IPS DF 19.7 (cell line): ENCODE data around the gene DEPDC5.

ENCODE experiments used
- DNase-seq: peaks from one replicate; pipeline ENCODE4 v3.0.0-alpha.2; 2013; ENCODE audit warnings: low read depth, low spot score

Gene DEPDC5

DNA sequence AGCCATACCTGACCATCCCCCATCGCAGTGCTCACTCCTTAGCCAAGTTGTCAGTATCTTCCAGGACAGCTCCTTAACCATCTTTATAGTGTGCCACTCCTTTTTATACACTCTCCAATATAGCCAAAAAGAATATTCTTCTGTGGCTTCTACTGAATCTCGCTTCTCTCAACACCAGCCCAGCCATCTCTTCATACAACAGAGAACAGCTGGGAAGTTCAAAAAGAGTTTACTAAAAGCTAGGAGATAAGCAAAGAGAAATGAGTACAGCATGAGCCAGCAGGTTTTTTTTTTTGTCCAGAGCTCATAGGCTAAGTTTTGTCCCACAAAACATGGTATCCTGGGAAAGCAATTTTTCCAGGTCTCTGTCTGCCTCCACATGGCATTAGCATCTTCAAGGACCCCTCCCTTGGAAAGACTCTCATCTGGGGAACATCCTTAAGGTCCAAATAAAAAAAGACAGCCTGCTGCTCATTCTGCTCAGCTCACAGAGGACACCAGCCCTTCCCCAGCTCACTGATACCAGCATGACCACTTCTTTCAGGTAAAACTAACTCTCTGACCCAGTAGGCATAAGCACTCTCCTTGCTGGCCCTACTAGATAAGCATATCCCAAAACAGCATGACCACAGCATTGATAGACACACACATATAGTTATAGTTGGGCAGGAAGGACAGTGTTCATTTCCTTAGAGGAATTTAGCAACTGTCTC lies 141.7 kb downstream of the DEPDC5 start:
- no peak for DNase-seq

DNA sequence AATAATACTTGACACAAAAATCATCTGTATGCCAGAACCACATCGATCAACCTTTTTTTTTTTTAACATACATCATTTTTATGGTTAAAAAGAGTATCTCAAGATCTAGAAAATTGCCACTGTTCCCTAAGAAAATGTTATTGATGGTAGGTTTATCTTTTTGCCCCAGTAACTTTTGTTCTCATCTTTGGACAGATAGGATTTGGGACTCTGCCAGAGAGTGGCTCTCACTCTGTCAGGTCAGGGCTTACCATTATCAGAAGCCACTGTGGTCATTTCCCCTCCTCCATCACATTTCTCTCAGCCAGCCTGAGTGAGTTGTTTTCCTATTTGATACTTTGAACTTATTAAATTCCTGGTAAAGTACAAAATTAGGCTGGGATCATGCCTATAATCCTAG lies 142.7 kb downstream of the DEPDC5 start:
- DNase-seq, result no peak

DNA sequence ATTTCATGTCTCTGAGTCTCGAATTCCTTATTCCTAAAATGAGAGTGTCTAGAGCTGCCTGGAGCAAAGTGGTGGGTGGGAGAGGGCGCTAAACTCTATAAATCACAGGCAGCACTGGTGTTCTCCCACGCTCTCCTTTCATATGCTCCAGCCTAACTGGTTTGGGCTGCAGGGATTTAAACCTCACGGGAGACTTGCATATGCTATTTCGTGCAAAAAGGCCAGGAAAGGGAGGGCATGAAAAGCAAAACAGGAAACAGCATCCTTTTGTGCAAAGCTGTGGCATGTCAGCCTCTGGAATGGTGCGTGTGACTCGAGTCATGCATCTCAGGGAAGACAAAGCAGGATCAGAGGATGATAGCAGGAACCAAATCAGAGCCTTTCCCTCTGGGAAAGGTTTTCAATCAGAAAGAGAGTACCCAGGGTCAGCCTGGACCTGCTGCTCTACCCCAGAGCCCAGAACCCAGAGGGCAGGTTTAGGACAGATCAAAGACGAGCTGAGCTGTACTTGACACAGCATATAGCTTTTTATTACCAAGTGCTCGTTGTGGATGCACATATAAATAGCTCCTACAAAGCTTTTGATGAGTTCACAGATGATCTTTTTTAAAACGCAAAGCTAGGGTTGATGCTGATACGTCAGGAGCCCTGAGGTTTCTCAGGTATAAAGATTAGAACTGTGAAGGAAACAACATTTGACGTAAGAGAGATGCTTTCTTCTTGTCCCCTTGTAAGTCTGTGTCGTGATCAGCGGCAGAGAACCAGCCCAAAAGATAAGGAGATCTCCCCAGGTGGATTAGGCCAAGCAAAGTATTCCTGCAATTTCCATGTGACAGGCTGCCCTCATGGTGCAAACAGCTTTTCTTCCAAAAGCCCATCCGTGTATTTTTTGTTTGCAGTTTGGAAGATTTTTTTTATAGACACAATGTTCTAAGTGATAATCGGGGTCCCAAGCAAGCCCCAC lies 144.3 kb downstream of the DEPDC5 start:
- DNase-seq, result no peak

DNA sequence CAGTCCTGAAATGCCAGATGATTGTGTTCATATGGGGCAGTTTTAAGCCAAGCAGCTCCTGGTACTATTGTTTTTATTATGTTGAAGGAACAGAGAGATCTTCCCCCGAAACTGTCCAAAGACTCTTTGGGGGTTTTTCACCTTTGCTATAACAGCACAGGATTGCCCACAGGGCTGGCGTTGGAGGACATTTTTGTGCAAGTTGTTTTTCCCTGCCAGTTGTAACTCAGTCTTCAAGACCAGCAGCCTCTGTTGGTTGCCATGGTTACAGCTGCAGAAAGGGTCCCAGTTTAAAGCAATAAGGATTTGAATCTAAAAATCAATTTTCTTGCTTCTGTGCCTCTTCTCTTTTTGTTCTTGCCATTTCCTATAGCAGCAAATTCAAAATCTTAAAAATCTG lies 145.1 kb downstream of the DEPDC5 start:
- no peak for DNase-seq

DNA sequence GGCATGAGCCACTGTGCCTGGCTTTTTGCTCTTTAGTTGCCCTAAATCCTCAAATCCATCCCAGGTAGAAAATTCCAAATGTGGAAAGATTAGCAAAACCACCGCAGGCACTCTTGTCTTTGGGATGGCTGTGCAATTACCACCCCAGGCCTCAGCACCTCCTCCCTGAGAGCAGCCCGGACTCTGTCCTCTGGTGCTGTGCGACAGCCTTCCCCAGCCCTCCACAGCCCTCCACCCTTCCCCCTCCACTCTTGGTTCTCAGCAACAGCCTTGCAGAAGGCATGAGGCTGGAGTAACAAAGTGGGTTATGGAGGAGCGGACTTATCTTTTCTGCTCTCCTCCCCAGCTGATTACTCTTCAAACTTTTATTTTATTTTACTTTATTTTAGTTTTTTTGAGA lies 145.8 kb downstream of the DEPDC5 start:
- DNase-seq, result no peak

DNA sequence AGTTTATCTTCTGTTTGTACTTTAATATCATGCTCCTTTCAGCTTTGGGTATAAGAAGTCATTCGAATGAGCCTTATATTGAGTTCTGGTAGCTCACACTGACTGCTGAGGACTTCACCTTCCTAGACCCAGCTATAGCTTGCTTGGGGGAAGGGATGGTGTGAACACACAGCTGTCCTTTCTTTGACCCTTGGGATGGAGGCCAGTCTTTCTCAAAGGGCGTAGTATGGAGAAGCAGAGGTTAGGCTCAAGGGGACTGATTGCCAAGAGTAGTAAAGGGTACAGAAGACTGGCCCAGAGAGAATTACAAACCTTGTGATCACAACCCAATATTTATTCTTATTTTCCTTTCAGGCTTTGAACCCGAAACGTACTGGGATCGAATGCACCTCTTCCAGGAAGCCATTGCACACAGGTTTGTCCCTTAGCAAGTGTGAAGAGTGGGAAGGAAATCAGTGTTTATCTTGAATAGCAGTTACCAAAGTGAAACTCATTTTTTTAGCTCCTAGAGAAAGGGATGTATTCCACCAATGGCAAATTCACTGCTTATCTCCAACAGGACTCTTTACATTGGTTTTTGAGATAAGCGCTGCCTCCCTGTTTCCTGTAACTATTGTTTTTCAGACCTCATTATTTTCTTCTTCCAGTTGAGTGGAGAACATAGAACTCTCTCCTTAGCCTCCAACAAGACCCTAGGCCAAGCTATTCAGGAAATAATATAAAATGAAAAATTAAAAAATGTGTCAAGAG lies 147.7 kb downstream of the DEPDC5 start:
- no peak for DNase-seq

DNA sequence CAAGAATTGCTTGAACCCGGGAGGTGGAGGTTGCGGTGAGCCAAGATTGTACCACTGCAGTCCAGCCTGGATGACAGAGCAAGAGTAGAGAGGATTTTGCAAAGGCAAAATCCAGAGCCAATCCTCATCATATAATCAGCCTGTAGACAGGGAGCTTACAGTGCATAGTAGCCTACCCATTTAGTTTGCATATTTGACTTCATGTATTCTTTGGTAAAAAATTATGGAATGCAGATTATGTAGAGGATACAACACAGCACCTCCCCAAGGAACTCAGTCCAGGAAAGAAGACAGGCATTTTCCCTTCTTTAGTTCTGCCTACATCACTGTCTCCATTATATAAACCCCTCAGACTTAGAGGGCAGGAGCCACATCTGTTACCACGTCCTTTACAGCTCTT lies 150.8 kb downstream of the DEPDC5 start:
- DNase-seq, result no peak

DNA sequence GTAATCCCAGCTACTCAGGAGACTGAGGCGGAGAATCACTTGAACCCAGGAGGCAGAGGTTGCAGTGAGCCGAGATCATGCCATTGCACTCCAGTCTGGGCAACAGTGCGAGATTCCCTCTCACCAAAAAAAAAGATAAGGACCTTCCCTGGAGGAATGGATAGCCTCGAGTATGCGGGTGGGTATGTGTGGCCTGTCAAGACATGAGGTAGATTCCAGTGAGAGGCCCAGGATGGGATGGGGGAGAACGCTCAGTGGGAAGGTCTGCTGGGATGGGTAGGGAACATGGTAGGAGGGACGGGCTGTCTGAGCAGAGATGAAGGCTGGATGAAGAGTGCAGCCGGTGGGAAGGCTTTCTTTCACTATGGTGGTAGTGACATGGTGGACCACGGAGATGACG lies 151.5 kb downstream of the DEPDC5 start:
- no peak for DNase-seq

DNA sequence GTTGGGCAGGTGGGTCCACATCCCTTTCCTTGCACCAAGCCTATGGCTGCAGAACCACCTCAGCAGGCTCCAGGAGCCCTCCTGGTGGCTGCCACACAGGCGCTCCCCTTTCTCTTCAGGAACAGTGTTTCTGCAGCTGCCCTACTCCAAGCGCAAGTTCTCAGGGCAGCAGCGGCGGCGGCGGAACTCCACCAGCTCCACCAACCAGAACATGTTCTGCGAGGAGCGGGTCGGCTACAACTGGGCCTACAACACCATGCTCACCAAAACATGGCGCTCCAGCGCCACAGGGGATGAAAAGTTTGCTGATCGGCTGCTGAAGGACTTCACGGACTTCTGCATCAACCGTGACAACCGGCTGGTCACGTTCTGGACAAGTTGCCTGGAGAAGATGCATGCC lies 152.3 kb downstream of the DEPDC5 start:
- DNase-seq, result no peak

DNA sequence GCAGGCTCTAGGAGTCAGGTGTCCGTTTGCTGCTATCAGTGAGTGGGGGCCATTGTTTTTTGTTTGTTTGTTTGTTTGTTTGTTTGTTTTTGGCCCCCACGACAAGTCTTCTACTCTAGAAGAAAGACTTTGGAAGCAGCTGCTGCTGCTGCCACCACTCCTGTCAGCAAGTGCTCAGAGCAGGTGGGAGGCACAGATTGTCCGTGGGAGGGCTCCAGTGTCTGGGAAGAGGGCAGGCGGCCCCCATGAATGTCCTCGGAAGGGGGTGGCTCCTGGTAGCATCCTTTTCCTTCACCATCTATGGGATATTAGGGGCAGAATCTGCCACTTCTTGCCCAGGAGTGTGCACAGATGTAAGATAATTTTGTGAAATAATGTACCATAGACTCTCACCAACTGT lies 152.8 kb downstream of the DEPDC5 start:
- DNase-seq, result no peak

DNA sequence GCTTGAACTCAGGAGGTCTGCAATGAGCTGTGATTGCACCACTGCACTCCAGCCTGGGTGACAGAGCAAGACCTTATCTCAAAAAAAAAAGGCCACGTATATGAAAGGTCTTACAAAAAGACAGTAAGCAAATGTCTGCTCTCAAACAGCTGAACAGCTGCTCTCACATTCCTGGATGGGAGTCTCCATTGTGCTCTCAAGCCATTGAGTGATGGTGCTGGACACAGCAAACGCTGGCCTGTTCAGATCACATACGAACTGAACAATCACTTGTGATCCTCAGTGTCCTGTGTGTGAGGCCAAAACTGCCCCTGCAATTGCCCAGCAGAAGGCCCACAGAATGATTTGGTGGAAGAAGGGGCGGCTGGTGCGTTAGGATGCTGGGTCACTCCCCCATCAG lies 156.2 kb downstream of the DEPDC5 start:
- DNase-seq, result no peak

DNA sequence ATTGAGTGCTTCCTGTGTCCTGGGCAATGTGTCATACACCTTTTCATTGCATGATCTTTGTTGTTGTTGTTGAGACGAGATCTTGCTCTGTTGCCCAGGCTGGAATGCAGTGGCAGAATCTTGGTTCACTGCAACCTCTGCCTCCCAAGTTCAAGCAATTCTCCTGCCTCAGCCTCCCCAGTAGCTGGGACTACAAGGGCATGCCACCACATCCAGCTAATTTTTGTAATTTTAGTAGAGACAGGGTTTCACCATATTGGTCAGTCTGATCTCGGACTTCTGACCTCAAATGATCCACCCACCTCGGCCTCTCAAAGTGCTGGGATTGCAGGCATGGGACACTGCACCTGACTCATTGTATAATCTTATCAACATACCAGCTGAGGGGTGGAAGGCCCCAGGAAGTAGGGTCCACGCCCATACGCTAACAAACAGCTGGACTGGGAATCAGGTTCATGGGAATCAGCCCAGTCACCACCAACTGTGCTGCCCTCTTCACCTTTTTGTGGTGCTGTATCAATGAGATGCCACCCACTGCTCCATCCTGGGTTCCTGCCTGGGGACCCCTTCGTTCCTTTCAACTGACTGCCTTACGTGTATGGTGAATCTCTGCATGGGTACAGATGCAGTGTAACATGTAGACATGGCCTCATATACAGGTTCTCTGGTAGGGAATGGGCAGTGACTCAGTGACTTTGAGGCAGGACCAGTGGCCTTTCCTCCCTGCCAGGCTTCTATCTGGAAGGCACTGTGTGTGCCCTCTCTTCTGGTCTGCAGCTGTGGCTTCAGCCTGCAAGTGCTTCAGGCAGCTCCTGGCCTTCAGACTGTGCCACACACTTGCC lies 158.0 kb downstream of the DEPDC5 start:
- DNase-seq, result no peak

DNA sequence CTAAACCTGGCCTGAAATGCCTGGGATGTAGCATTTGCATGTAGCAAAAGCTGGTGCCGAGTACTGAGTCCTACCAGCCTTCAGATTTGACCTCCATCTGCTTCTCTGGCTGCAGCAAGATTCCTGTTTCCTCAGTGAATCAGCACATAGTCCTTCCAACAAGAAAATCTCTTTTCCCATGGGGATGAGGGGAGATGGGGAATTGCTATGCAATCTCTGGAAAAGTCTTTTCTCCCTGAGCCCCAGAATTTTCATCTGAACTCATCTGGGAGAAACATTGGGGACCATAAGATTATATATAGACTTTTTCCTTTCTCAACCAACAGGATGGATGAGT lies 158.6 kb downstream of the DEPDC5 start:
- DNase-seq, result no peak

DNA sequence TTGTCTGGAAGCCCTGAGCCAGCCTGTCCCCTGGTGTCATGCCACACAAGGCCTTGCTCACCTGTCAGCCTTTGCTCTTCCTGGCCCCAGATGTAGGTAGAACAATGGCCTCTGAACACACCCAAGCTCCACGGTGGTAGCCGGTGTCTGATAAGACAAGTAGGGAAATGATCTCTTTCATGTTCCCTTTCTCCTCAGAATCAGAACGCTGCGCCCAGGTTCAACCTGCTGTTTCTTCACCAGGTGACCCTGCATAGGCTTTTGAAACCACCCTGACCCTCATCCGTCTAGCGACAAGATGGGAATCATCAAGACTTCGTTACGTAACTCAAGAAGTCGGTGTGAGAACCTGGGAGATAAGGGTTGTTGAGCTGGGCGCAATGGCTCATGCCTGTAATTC lies 161.8 kb downstream of the DEPDC5 start:
- no peak for DNase-seq

DNA sequence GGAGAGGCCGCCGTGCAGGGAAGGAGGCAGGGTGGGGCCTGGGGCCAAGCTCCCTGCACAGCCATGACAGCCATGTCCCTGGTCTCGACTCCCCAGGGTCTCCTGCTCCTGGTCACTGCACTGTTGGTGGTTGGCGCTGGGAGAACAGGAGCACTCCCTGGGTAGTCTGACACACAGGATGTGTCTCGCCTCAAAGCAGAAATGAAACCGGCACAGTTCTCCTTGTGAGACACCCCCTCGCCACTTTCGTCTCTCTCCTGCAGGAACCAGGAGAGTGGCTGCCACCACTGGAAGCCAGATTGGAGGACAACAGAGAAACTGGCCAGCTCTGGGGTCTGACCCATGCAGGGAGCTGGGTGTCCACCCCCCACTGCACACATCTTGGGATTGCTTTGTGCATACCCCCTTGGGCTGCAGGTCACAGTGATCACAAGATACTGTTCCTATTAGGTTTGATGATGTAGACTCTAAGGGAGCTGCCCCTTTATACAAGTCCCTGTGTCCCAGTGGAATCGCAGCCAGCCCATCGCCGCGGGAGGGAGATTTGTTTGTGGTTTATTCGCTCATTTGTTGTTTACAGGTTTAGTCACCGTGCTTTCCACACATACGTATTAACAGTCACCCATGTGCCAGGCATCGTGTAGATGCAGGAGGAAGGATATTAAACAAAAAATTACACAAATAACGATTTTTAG lies 163.6 kb downstream of the DEPDC5 start:
- DNase-seq, result no peak

DNA sequence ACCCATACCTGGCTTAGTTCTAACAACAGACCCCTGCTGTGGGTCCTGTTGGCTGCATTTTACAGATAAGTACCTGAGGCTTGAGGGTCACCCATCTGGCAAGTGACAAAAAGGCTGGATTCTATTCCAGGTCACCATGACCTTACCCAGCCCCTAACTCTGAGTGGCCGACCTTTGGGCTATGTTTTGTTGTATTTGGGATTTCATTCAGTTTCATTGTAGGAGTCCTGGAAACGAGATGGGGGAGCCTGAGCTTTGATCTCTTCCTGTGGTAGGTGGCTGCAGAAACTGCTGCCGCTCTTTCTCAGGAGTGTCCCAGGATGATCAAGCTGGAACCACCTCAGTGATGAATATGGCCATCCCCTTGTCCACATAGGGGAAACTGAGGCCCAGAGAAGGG lies 165.9 kb downstream of the DEPDC5 start:
- no peak for DNase-seq

DNA sequence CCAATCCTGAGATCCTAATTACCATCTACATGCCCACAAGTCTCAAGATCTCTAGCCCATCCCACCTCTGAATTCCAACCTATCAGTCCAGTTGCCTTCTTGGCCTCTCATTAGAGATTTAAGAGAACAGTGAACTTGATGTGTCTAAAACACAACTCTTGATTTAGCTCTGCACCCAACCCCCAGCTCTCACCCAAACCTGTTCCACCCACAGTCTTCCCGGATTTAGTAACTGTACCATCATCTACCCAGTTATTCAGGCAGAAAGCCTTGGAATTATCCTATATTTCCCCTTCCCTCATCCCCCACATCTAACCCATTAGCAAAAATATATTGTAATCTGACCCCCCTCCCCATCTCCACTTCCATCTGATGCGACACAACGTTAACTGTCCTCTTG lies 166.5 kb downstream of the DEPDC5 start:
- DNase-seq, result no peak

DNA sequence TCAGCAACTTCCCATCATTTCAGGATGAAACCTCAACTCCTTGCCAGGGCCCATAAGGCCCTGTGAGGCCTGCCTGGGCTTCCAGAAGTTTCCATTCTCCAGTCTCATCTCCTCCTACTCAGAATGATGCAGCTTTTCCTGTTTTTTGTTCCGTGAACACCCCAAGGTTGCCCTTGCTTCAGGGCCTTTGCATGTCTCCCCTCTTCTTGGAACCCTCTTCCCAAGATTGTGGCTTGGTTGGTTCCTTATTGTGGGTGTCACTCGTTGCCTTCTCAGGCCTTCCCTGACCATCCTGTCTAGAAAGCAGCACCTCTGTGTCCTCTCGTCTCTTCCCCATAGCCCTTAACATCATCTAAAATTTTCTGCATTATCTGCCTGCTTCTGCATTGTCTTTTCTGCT lies 167.3 kb downstream of the DEPDC5 start:
- DNase-seq, result no peak

DNA sequence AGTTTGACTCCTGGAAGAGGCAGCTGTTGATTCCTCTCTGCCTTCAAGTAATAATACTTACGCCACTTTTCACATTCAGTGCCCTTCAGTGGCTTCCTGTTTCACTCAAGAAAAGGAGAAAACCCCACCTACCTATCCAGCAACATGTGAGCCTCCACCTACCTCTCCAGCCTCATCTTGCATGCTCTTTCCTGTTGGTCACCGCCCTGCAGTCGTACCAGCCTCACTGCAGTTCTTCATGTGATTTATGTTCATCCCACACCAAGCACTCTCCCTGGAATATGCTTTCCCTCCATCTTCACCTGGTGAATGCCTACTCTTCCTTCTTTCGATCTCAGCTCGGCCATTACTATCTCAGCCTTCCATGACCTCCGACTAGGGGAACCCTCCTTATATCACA lies 168.7 kb downstream of the DEPDC5 start:
- no peak for DNase-seq

DNA sequence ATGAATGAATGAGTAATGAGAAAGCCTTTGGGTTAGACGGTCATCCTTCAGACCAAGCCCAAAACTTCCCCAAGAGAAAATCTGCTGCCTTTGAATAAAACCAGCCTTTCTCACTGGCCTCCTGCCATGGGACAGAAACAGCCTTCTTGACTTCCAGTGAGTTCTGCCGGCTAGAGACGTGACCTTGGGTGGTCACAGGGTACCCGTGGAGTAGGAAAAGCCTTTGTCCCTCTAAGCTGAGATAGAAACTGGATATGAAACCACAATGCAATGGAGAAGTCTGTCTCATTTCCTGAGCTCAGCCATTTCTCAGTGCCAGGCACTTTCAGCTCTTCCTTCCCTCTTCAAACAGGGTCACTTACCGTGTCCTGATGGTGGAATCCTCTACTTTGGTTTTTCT lies 169.3 kb downstream of the DEPDC5 start:
- DNase-seq, result no peak

DNA sequence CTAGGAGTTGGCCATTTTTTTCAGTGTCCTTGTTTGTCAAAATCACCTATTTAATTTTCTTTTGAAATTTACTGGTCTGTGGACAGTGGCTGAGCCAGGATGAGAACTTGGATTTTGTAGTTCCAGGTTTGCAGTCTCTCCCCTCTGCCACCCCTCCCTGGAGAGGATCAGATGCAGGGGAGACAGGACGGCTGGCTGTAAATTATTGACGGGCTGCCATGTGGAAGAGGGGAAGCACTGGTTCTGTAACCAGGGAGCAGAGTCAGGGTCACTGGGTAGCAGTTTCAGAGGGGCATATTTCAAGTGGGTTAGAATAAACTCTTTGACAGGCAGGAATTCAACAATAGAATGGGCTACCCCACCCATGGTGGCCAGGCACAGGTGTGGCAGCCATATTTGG lies 169.9 kb downstream of the DEPDC5 start:
- DNase-seq, result no peak
